Skin of body (tissue), 2 donors: ENCODE measurements around the gene KNDC1. TPM values are rescaled to one million over a fixed set of nuclear protein-coding genes. Genes with fewer than 3 reads are reported as not detected.

Experiments used
- DNase-seq: peaks from one replicate; lab custom pipeline; 2025; lab: John Stamatoyannopoulos, UW
- total RNA-seq: library from RNA; depleted of rRNA; stranded (reverse); fragments of >200 nt; gene quantifications from one replicate; pipeline ENCODE4 v1.2.3, GENCODE V29; 2014

The KNDC1 gene
- total RNA-seq, 1 donor from 2014 or later, result 1.1 TPM

DNA sequence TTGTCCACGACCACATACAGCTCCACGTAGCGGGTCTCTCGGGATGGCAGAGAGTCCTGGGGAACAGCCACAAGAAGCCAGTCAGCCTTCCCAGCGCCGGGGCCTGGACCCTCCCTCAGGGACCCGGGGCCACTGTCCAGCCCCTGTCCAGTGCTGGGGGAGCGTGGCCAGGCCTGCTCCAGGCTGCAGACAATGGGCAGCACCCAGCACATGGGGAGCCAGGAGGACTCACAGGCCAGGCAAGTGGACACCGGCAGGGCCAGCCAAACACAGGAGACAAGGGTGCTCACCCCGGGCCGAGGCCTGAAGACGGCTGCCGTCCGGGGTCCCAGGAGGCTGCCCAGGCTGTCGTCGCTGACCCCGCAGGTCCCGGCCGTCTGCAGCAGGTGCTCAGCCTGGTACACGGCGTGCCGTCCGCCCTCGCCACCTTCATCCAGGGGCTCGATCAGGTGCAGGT, 113.0 kb downstream of the KNDC1 start:
- DNase-seq, result no peak

DNA sequence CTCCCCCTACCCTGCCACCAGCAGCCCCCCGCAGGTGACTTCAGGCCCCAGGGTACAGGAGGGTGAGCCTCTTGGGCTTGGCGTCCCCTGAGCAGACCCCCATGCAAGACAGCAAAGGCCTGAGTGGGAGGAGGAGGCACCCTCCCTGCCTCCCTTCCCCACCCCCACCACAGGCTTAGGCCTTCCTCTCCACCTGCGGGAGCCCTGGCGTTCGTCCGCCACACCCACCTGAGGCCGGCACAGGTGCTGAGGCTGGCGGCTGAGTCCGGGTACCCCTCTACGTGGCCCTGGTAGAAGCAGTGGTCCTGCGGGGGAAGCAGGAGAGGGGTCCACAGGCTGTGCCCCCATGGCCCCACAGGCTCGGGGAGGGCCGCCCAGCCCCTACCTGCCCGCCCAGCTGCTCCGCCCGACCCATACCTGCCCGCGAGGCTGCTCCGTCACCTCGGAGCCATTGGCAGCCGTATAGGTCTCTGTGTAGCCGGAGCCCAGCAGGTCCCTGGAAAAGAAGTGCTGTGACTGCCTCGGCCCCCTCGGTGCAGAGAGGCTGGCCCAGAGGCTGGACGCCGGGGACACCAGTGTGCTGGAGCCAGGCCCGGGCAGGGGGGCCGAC, 113.6 kb downstream of the KNDC1 start:
- no peak for DNase-seq

DNA sequence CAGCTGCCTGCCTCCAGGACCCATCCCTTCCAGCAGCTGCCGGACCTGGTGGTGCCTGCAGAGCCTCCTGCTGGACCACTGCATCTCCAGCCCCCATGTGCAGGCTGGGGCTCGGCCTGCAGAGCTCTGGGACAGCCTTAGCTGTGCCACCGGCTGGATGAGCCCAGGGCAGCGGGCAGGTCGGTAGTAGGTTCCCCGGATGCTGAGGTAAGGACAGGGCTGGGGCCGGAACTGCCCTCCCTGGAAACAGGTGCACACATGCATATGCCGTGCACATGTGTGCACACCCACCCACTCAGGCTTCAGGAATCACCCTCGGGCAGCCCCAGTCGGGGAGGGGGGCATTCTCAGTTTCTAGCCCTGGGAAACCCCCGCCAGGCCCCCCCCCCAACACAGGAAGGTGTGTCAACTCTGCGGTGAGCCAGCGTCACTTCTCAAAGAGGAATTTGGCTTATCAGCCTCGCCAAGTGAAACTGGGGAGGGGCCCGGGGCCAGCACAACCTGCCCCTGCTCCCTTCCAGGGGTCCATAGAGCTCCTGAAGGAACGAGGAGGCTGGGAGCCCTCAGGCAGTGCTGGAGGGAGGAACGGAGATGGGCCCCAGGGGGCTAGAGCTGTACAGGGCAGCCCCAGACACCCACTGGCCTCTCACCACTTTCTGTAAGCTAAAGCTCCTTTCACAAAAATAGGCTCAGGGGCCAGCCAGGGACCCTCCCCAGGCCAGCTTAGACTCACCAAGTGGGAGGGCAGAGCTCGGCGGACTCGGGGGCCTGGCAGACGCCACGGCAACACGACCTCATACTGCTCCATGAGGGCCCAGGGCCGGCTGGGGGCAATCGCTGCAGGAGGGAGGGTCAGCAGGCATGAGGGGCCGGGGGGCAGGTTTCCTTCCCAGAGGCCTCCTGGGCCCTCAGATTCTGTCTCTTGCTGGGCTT, 115.0 kb downstream of the KNDC1 start:
- no peak for DNase-seq

DNA sequence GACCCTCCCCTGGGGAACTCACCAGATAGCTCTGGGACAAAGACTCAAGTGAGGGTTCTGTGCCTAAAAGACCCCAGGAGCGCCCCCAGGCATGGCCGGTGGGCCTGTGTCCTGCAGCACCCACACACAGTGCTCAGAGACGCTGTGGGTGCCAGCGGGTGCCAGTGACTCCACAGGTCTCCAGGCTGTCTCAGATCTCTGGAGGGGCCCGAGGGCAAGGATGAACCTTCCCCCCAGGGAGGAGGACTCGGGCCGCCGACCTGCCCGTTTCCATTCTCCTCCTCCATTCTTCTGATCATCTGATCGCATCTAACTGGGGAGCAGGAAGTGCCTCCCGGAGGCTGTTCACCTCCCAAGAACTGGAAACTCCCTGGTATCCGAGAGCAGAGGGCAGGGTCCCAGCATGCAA, 115.7 kb downstream of the KNDC1 start:
- DNase-seq, result no peak

Other genes with a start within 250 kb of the KNDC1 start
- 0.39 TPM for gene CFAP46, start 217.6 kb upstream of the KNDC1 start, total RNA-seq
- 0.10 TPM for gene ADGRA1, start 72.3 kb upstream of the KNDC1 start, total RNA-seq
- not detected for gene UTF1, start 70.0 kb downstream of the KNDC1 start, total RNA-seq
- 0.20 TPM for gene VENTX, start 77.6 kb downstream of the KNDC1 start, total RNA-seq
- gene ADAM8, start 116.6 kb downstream of the KNDC1 start, total RNA-seq, result 6.3 TPM
- gene TUBGCP2, start 148.7 kb downstream of the KNDC1 start, total RNA-seq, result 29.1 TPM
- gene ZNF511, start 148.7 kb downstream of the KNDC1 start, total RNA-seq, result 12.2 TPM
- gene CALY, start 176.7 kb downstream of the KNDC1 start, total RNA-seq, result not detected
- not detected for gene PRAP1, start 187.2 kb downstream of the KNDC1 start, total RNA-seq
- 11.2 TPM for gene FUOM, start 197.8 kb downstream of the KNDC1 start, total RNA-seq
- 41.2 TPM for gene ECHS1, start 213.1 kb downstream of the KNDC1 start, total RNA-seq
- gene PAOX, start 219.0 kb downstream of the KNDC1 start, total RNA-seq, result 3.6 TPM
- gene MTG1, start 233.9 kb downstream of the KNDC1 start, total RNA-seq, result 24.7 TPM